H9 (cell line): ENCODE data around the gene TENM4. TPM values are rescaled to one million over a fixed set of nuclear protein-coding genes. Genes with fewer than 3 reads are reported as not detected.

Source experiments
- DNase-seq: peaks from one replicate; pipeline ENCODE4 v3.0.0-alpha.2; 2017
- H2AFZ ChIP-seq: one replicate; pipeline ENCODE4 v1.6.1; 2013; ENCODE audit warnings: mild to moderate bottlenecking, low read length, control low read depth, moderate library complexity
- H2AK5ac ChIP-seq: 2 replicates; pipeline ENCODE4 v1.6.1; 2013; ENCODE audit warnings: low read length, control low read depth, mixed read lengths; ENCODE audit not compliant: insufficient read length
- H2BK120ac ChIP-seq: one replicate; pipeline ENCODE4 v1.6.1; 2013; ENCODE audit warnings: low read depth, mild to moderate bottlenecking, low read length, control low read depth, inconsistent platforms; ENCODE audit not compliant: poor library complexity, severe bottlenecking
- H2BK12ac ChIP-seq: 2 replicates; pipeline ENCODE4 v1.6.1; 2013; ENCODE audit warnings: low read length, control low read depth, mixed read lengths, low read depth; ENCODE audit not compliant: insufficient read length
- H2BK15ac ChIP-seq: 2 replicates; pipeline ENCODE4 v1.6.1; 2013; ENCODE audit warnings: low read depth, low read length, control low read depth
- H2BK20ac ChIP-seq: one replicate; pipeline ENCODE4 v1.6.1; 2013; ENCODE audit warnings: low read depth, mild to moderate bottlenecking, low read length, control low read depth, inconsistent platforms; ENCODE audit not compliant: poor library complexity, severe bottlenecking
- H2BK5ac ChIP-seq: 2 replicates; pipeline ENCODE4 v1.6.1; 2013; ENCODE audit warnings: low read length, control low read depth, mixed read lengths; ENCODE audit not compliant: insufficient read length
- H3K14ac ChIP-seq: 2 replicates; pipeline ENCODE4 v1.6.1; 2013; ENCODE audit warnings: low read length, control low read depth; ENCODE audit not compliant: insufficient read depth
- H3K18ac ChIP-seq: 2 replicates; pipeline ENCODE4 v1.6.1; 2013; ENCODE audit warnings: low read depth, mild to moderate bottlenecking, mixed read lengths, low read length, control low read depth; ENCODE audit not compliant: insufficient read length
- H3K23ac ChIP-seq: 2 replicates; pipeline ENCODE4 v1.6.1; 2013; ENCODE audit warnings: low read length, control low read depth, mixed read lengths, low read depth; ENCODE audit not compliant: insufficient read length
- H3K23me2 ChIP-seq: 2 replicates; pipeline ENCODE4 v1.6.1; 2013; ENCODE audit warnings: low read depth, mild to moderate bottlenecking, mixed read lengths, low read length, control low read depth; ENCODE audit not compliant: insufficient read length, poor library complexity, severe bottlenecking
- H3K27ac ChIP-seq: 2 replicates; pipeline ENCODE4 v1.5.1; 2013; ENCODE audit warnings: low read length, control low read depth, mixed read lengths, low read depth; ENCODE audit not compliant: insufficient read length
- H3K27me3 ChIP-seq: 2 replicates; pipeline ENCODE4 v1.6.1; 2013; ENCODE audit warnings: low read length, control low read depth, inconsistent platforms; ENCODE audit not compliant: insufficient read depth
- H3K4ac ChIP-seq: 2 replicates; pipeline ENCODE4 v1.6.1; 2013; ENCODE audit warnings: low read depth, mild to moderate bottlenecking, control low read depth, inconsistent platforms, low read length, moderate library complexity
- H3K4me1 ChIP-seq: 2 replicates; pipeline ENCODE4 v1.6.1; 2013; ENCODE audit warnings: low read length, control low read depth, inconsistent platforms; ENCODE audit not compliant: insufficient read depth
- H3K4me2 ChIP-seq: 2 replicates; pipeline ENCODE4 v1.6.1; 2013; ENCODE audit warnings: low read length, control low read depth, mixed read lengths; ENCODE audit not compliant: insufficient read length, insufficient read depth
- H3K56ac ChIP-seq: 2 replicates; pipeline ENCODE4 v1.6.1; 2013; ENCODE audit warnings: low read depth, mild to moderate bottlenecking, mixed read lengths, low read length, control low read depth; ENCODE audit not compliant: insufficient read length
- H3K79me1 ChIP-seq: 2 replicates; pipeline ENCODE4 v1.6.1; 2013; ENCODE audit warnings: low read depth, mild to moderate bottlenecking, moderate library complexity, low read length, control low read depth, inconsistent platforms; ENCODE audit not compliant: insufficient read depth, poor library complexity, severe bottlenecking
- H3K79me2 ChIP-seq: 2 replicates; pipeline ENCODE4 v1.6.1; 2013; ENCODE audit warnings: low read length, control low read depth, inconsistent platforms; ENCODE audit not compliant: insufficient read depth
- H3K9ac ChIP-seq: 2 replicates; pipeline ENCODE4 v1.6.1; 2013; ENCODE audit warnings: low read length, control low read depth, mixed read lengths; ENCODE audit not compliant: insufficient read length; ENCODE audit errors: extremely low read depth
- H3K9me3 ChIP-seq: one replicate; pipeline ENCODE4 v1.6.1; 2013; ENCODE audit warnings: low read depth, low read length, inconsistent platforms; ENCODE audit not compliant: control insufficient read depth
- H3T11ph ChIP-seq: one replicate; pipeline ENCODE4 v1.6.1; 2013; ENCODE audit warnings: mild to moderate bottlenecking, low read length, control low read depth, inconsistent platforms
- H4K20me1 ChIP-seq: one replicate; pipeline ENCODE4 v1.6.1; 2013; ENCODE audit not compliant: control insufficient read depth, insufficient read length, insufficient read depth
- H4K5ac ChIP-seq: 2 replicates; pipeline ENCODE4 v1.6.1; 2013; ENCODE audit warnings: low read depth, mild to moderate bottlenecking, mixed read lengths, low read length, control low read depth; ENCODE audit not compliant: insufficient read length
- H4K8ac ChIP-seq: replicated peaks from 2 replicates; pipeline ENCODE4 v1.6.1; 2013; ENCODE audit warnings: low read length, control low read depth, mixed read lengths, low read depth; ENCODE audit not compliant: insufficient read length
- H4K91ac ChIP-seq: 2 replicates; pipeline ENCODE4 v1.6.1; 2013; ENCODE audit warnings: low read depth, mild to moderate bottlenecking, moderate library complexity, mixed read lengths, low read length, control low read depth; ENCODE audit not compliant: insufficient read length
- H3K27ac Mint-ChIP-seq, 3 experiments: 2 replicates in 2 of 3; 3 replicates in 1 of 3; pipeline ENCODE4 v1.8.0; 2020 to 2021; ENCODE audit warnings: mixed read lengths in 3 of 3, mild to moderate bottlenecking in 1 of 3, moderate library complexity in 1 of 3
- H3K27me3 Mint-ChIP-seq: 2 replicates; pipeline ENCODE4 v1.8.0; 2021; ENCODE audit warnings: low read depth, mild to moderate bottlenecking, moderate library complexity, mixed read lengths
- H3K36me3 Mint-ChIP-seq, 3 experiments: 2 replicates in 2 of 3; 3 replicates in 1 of 3; pipeline ENCODE4 v1.8.0; 2020 to 2021; ENCODE audit warnings: low read depth in 3 of 3, mixed read lengths in 3 of 3; ENCODE audit not compliant: insufficient read depth in 1 of 3
- H3K4me1 Mint-ChIP-seq, 2 experiments: 2 replicates each; pipeline ENCODE4 v1.8.0; 2020; ENCODE audit warnings: mixed read lengths in 2 of 2
- H3K4me3 Mint-ChIP-seq, 2 experiments: 2 replicates in 1 of 2; 3 replicates in 1 of 2; pipeline ENCODE4 v1.8.0; 2020 to 2021; ENCODE audit warnings: mild to moderate bottlenecking in 2 of 2, mixed read lengths in 2 of 2, moderate library complexity in 1 of 2
- H3K9me3 Mint-ChIP-seq, 2 experiments: 2 replicates in 1 of 2; 3 replicates in 1 of 2; pipeline ENCODE4 v1.8.0; 2020; ENCODE audit warnings: mild to moderate bottlenecking in 2 of 2, mixed read lengths in 2 of 2, moderate library complexity in 1 of 2
- CTCF ChIP-seq: fragments of 200-600 bp; sonication (generic); conservative IDR thresholded peaks from 3 replicates; pipeline ENCODE4 v1.8.0; 2021; ENCODE audit warnings: antibody characterized with exemption, mild to moderate bottlenecking
- WGBS: extraction: QIAGEN DNeasy Blood & Tissue Kit; methylation state at CpG from one replicate; pipeline ENCODE4 v1.1.7; 2013; ENCODE audit warnings: missing lambda C conversion rate, low lambda C conversion rate, mixed read lengths; ENCODE audit not compliant: insufficient read length; ENCODE audit errors: extremely low coverage; 5-methylcytosine and 5-hydroxymethylcytosine counted together
- total RNA-seq: library from RNA; stranded (reverse); gene quantifications from 2 replicates; pipeline ENCODE4 v1.2.1, GENCODE V29; 2021

Gene TENM4
- total RNA-seq, 1 experiment from 2014 or later = 4.6 TPM

DNA sequence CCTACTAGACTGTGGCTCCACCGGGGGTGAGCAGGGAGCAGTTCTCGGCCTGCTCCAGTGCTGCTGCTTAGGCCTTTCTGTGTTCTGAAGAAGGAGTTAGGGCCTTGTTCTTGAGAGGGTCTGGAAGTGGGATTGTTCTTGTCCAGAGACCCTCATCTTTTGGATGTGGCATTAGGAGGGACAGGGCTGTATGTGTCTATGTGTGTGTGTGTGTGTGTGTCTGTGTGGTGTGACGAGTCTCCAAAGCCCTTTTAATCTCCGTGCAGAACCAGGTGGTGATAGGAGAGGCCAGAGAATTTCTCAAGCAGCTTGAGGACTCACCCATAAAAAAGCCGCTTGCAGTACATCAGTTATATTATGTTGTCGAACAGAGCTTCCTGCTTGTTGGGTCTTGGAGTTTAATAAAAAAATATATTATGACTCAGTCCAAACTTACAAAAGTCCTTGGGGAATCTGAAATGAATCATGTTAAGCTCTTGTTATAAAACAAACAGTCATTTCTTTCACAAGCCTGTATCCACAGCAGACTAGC lies 196.5 kb downstream of the TENM4 start:
- no peak overlapping the region for H2BK120ac ChIP-seq
- no peak overlapping the region for H3K27ac ChIP-seq
- Mint-ChIP-seq H3K4me3 (no peak overlapping the region), H3K36me3 (no peaks in the 10 kb centered on the region), H3K27me3 (no peaks in the 10 kb centered on the region; the same call in 1 of the 2 replicates), H3K9me3 (no peaks in the 10 kb centered on the region; a peak in 1 of 5 replicates), H3K4me1 (peaks cover 13 to 30% of the 10 kb centered on the region in 2 experiments), H3K27ac (no peak overlapping the region)
- no peak overlapping the region for H3K23ac ChIP-seq
- no peak for TF ChIP-seq CTCF
- H2BK15ac ChIP-seq = no peak overlapping the region
- H3K4ac ChIP-seq = no peak overlapping the region
- no peak overlapping the region for H2AK5ac ChIP-seq
- H4K20me1 ChIP-seq = no peaks in the 10 kb centered on the region
- no peak overlapping the region for H2AFZ ChIP-seq
- no peak overlapping the region for H4K5ac ChIP-seq
- no peak overlapping the region for H3K9ac ChIP-seq
- no peak overlapping the region for H2BK5ac ChIP-seq
- no peak overlapping the region for H2BK12ac ChIP-seq
- no peaks in the 10 kb centered on the region for H3K4me1 ChIP-seq
- no peaks in the 10 kb centered on the region for H3K23me2 ChIP-seq
- H4K91ac ChIP-seq = no peak overlapping the region
- no peak for DNase-seq
- H3K27me3 ChIP-seq = no peaks in the 10 kb centered on the region
- H3K4me2 ChIP-seq = no peak overlapping the region
- no peaks in the 10 kb centered on the region for H3K9me3 ChIP-seq
- WGBS = no CpG with 5 or more reads among the region's 6 CpGs
- no peak overlapping the region for H3K14ac ChIP-seq
- H3T11ph ChIP-seq = no peak overlapping the region
- H3K79me1 ChIP-seq = no peaks in the 10 kb centered on the region
- H2BK20ac ChIP-seq = no peak overlapping the region
- H4K8ac ChIP-seq = no peak overlapping the region
- no peak overlapping the region for H3K18ac ChIP-seq
- no peaks in the 10 kb centered on the region for H3K79me2 ChIP-seq
- no peak overlapping the region for H3K56ac ChIP-seq
